Measurements from ENCODE around the gene CRTC3.
"Not testable (repeated sequence)": the region's sequence is repeated elsewhere in the genome, so short reads cannot be mapped to it uniquely, and the experiment has no call there.

The CRTC3 gene

GRCh38 chr15:90633360-90633759, 103.6 kb downstream of the CRTC3 start:
- DNase-seq = no peak

GRCh38 chr15:90636993-90637392, 107.3 kb downstream of the CRTC3 start:
- DNase-seq = not testable (repeated sequence)

GRCh38 chr15:90637693-90638092, 108.0 kb downstream of the CRTC3 start:
- no peak for DNase-seq

GRCh38 chr15:90638201-90638691, 108.5 kb downstream of the CRTC3 start:
- DNase-seq = no peak

GRCh38 chr15:90638963-90639362, 109.2 kb downstream of the CRTC3 start:
- no peak for DNase-seq

GRCh38 chr15:90640862-90641261, 111.1 kb downstream of the CRTC3 start:
- no peak for DNase-seq

- no peak for DNase-seq
Observed at GRCh38 chr15:90641581-90642463, 112.1 kb downstream of the CRTC3 start.

GRCh38 chr15:90642464-90643300, 113.0 kb downstream of the CRTC3 start:
- no peak for DNase-seq

GRCh38 chr15:90643301-90643632, 113.5 kb downstream of the CRTC3 start:
- DNase-seq = no peak

GRCh38 chr15:90644526-90644925, 114.8 kb downstream of the CRTC3 start:
- DNase-seq = no peak

GRCh38 chr15:90644952-90645725, 115.4 kb downstream of the CRTC3 start:
- no peak for DNase-seq

GRCh38 chr15:90645873-90646575, 116.3 kb downstream of the CRTC3 start:
- DNase-seq = no peak

GRCh38 chr15:90646662-90647305, 117.1 kb downstream of the CRTC3 start:
- DNase-seq = no peak

GRCh38 chr15:90647326-90647725, 117.6 kb downstream of the CRTC3 start:
- no peak for DNase-seq

GRCh38 chr15:90648137-90649070, 118.7 kb downstream of the CRTC3 start:
- peak; percentile 83 for DNase-seq

GRCh38 chr15:90650117-90650955, 120.6 kb downstream of the CRTC3 start:
- DNase-seq = no peak

GRCh38 chr15:90650956-90651689, 121.4 kb downstream of the CRTC3 start:
- DNase-seq = peak; percentile 98

GRCh38 chr15:90654233-90655136, 124.8 kb downstream of the CRTC3 start:
- DNase-seq = no peak

Data from NCI-H526 treated with DMSO at 0.1 percent for 48 hours (cell line).